Neural cell (in vitro differentiated cells): ENCODE measurements around the gene MRPL53. TPM values are rescaled to one million over a fixed set of nuclear protein-coding genes. Genes with fewer than 3 reads are reported as not detected.

Experiments
- H2AFZ ChIP-seq: fragments of 200-600, 300-800 bp; sonication (generic), shearing (Covaris generic); 2 replicates; pipeline ENCODE4 v1.6.0; 2014; ENCODE audit warnings: low read depth, mild to moderate bottlenecking, antibody characterized with exemption, low read length, moderate library complexity
- H3F3A ChIP-seq: fragments of 200-600 bp; shearing (Covaris generic); 2 replicates; pipeline ENCODE4 v1.6.1; 2016; ENCODE audit warnings: mild to moderate bottlenecking, moderate library complexity, mixed read lengths, antibody characterized with exemption, low read length; ENCODE audit not compliant: insufficient read depth, poor library complexity, severe bottlenecking
- H3K27ac ChIP-seq: fragments of 200-600, 300-800 bp; sonication (generic), shearing (Covaris generic); 2 replicates; pipeline ENCODE4 v1.5.1; 2014; ENCODE audit warnings: mild to moderate bottlenecking, low read length, moderate library complexity
- H3K27me3 ChIP-seq: fragments of 300-800, 200-600 bp; sonication (generic), shearing (Covaris generic); 2 replicates; pipeline ENCODE4 v1.6.0; 2014; ENCODE audit warnings: mild to moderate bottlenecking, low read depth, low read length, moderate library complexity; ENCODE audit not compliant: insufficient read depth
- H3K36me3 ChIP-seq: fragments of 300-800, 200-600 bp; sonication (generic), shearing (Covaris generic); 2 replicates; pipeline ENCODE4 v1.5.1; 2014; ENCODE audit warnings: mild to moderate bottlenecking, antibody characterized with exemption, low read length, moderate library complexity; ENCODE audit not compliant: insufficient read depth
- H3K4me2 ChIP-seq: fragments of 300-800, 200-600 bp; sonication (generic), shearing (Covaris generic); 2 replicates; pipeline ENCODE4 v1.6.0; 2014; ENCODE audit warnings: mild to moderate bottlenecking, low read length
- H3K4me3 ChIP-seq: fragments of 300-800, 200-600 bp; sonication (generic), shearing (Covaris generic); 2 replicates; pipeline ENCODE4 v1.5.1; 2014; ENCODE audit warnings: mild to moderate bottlenecking, low read length, moderate library complexity
- H3K79me2 ChIP-seq: fragments of 200-600 bp; shearing (Covaris generic); replicated peaks from 2 replicates; pipeline ENCODE4 v1.6.0; 2014; ENCODE audit warnings: mild to moderate bottlenecking, low read length, moderate library complexity; ENCODE audit not compliant: insufficient read depth
- H3K9ac ChIP-seq: fragments of 300-800, 200-600 bp; sonication (generic), shearing (Covaris generic); 2 replicates; pipeline ENCODE4 v1.6.1; 2016; ENCODE audit warnings: mild to moderate bottlenecking, low read length, mixed read lengths
- H3K9me2 ChIP-seq: fragments of 200-600 bp; shearing (Covaris generic); 2 replicates; pipeline ENCODE4 v1.6.1; 2016; ENCODE audit warnings: mild to moderate bottlenecking, low read length, mixed read lengths; ENCODE audit not compliant: insufficient read depth
- H3K9me3 ChIP-seq: fragments of 200-600, 300-800 bp; sonication (generic), shearing (Covaris generic); 2 replicates; pipeline ENCODE4 v1.6.1; 2016; ENCODE audit warnings: mild to moderate bottlenecking, mixed run types, low read length, moderate library complexity, mixed read lengths
- H4K20me1 ChIP-seq: fragments of 200-600 bp; shearing (Covaris generic); 2 replicates; pipeline ENCODE4 v1.6.1; 2016; ENCODE audit warnings: mild to moderate bottlenecking, mixed run types; ENCODE audit not compliant: insufficient read depth
- CTCF ChIP-seq: fragments of 450-650 bp; IDR thresholded peaks from 2 replicates; pipeline ENCODE4 v1.5.1; 2014; ENCODE audit warnings: antibody characterized with exemption, mild to moderate bottlenecking, moderate library complexity; ENCODE audit not compliant: poor library complexity, severe bottlenecking
- EP300 ChIP-seq: fragments of 450-650 bp; conservative IDR thresholded peaks from 2 replicates; pipeline ENCODE4 v1.6.1; 2014; ENCODE audit warnings: antibody characterized with exemption, mild to moderate bottlenecking, moderate library complexity; ENCODE audit not compliant: poor library complexity, severe bottlenecking
- EZH2 ChIP-seq: fragments of 200-600, 300-800 bp; shearing (Covaris generic), sonication (generic); IDR thresholded peaks from 2 replicates; pipeline ENCODE4 v1.6.1; 2014; ENCODE audit warnings: antibody characterized with exemption, low read length, borderline replicate concordance, mild to moderate bottlenecking; ENCODE audit not compliant: insufficient read depth, poor library complexity, severe bottlenecking
- MXI1 ChIP-seq: fragments of 450-650 bp; conservative IDR thresholded peaks from 2 replicates; pipeline ENCODE4 v1.6.1; 2014; ENCODE audit warnings: antibody characterized with exemption, mild to moderate bottlenecking; ENCODE audit not compliant: poor library complexity, severe bottlenecking
- POLR2AphosphoS5 ChIP-seq: IDR thresholded peaks from 2 replicates; pipeline ENCODE4 v1.6.1; 2012
- RAD21 ChIP-seq: fragments of 450-650 bp; conservative IDR thresholded peaks from 2 replicates; pipeline ENCODE4 v1.6.1; 2014; ENCODE audit warnings: antibody characterized with exemption, mild to moderate bottlenecking, moderate library complexity
- REST ChIP-seq: IDR thresholded peaks from 2 replicates; pipeline ENCODE4 v1.6.1; 2012; ENCODE audit warnings: borderline replicate concordance
- SMC3 ChIP-seq: fragments of 450-650 bp; conservative IDR thresholded peaks from 2 replicates; pipeline ENCODE4 v1.6.1; 2014; ENCODE audit warnings: antibody characterized with exemption, mild to moderate bottlenecking, moderate library complexity; ENCODE audit not compliant: poor library complexity
- TAF1 ChIP-seq: IDR thresholded peaks from 2 replicates; pipeline ENCODE4 v1.6.1; 2012; ENCODE audit warnings: low read depth
- polyA plus RNA-seq: library from polyadenylated mRNA; depleted of rRNA; stranded (reverse); fragments of >200 nt; gene quantifications from 2 replicates; pipeline ENCODE4 v1.2.3, GENCODE V29; 2014

MRPL53 gene
- polyA plus RNA-seq, 1 donor from 2014 or later, result 28.0 TPM

GRCh38 chr2:74427551-74427950, 44.9 kb downstream of the MRPL53 start:
- Histone ChIP-seq H3K9ac (no peak overlapping the region), H3K27ac (no peak overlapping the region), H3K27me3 (no peaks in the 10 kb centered on the region), H4K20me1 (no peaks in the 10 kb centered on the region), H3K4me3 (no peak overlapping the region), H3K79me2 (no peaks in the 10 kb centered on the region), H3K4me2 (no peak overlapping the region), H2AFZ (no peak overlapping the region), H3K9me3 (no peaks in the 10 kb centered on the region), H3F3A (no peaks in the 10 kb centered on the region), H3K36me3 (no peaks in the 10 kb centered on the region), H3K9me2 (no peaks in the 10 kb centered on the region)
- TF ChIP-seq CTCF (no peak), MXI1 (no peak), REST (no peak), SMC3 (no peak), POLR2AphosphoS5 (no peak), RAD21 (no peak), EP300 (no peak), EZH2 (no peak)

GRCh38 chr2:74426181-74426758, 46.2 kb downstream of the MRPL53 start:
- Histone ChIP-seq H3K79me2 (no peaks in the 10 kb centered on the region), H3K27me3 (no peaks in the 10 kb centered on the region), H3K27ac (no peak overlapping the region), H3K4me3 (no peak overlapping the region), H4K20me1 (no peaks in the 10 kb centered on the region), H3K4me2 (no peak overlapping the region), H3K9ac (no peak overlapping the region), H3K9me2 (no peaks in the 10 kb centered on the region), H3K9me3 (no peaks in the 10 kb centered on the region), H2AFZ (no peak overlapping the region), H3F3A (no peaks in the 10 kb centered on the region), H3K36me3 (no peaks in the 10 kb centered on the region)
- no peak for TF ChIP-seq EP300

DNA sequence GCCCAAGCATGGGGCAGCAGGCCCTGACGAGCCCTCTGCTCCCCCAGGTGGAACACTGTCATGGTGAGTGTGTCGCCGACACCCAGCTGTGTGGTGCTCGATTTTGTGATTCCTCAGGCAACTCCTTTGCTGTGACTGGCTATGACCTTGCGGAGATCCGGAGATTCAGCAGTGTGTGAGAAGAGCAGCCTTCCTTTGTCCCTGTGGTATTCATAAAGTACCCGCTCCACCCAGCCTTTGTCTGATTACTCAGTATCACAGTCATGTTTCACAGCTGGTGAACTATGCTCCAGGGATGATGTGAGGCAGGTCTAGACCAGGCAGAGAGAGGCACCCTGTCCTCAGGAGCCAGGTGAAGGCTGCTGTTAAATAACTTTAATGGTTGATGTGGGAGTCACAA, 47.0 kb downstream of the MRPL53 start:
- H3K36me3 ChIP-seq, result no peaks in the 10 kb centered on the region
- no peak overlapping the region for H3K9ac ChIP-seq
- TF ChIP-seq TAF1, result no peak
- no peak for TF ChIP-seq EP300
- H3K4me2 ChIP-seq, result no peak overlapping the region
- H4K20me1 ChIP-seq, result no peaks in the 10 kb centered on the region
- H3K4me3 ChIP-seq, result no peak overlapping the region
- no peaks in the 10 kb centered on the region for H3F3A ChIP-seq
- H3K79me2 ChIP-seq, result no peaks in the 10 kb centered on the region
- H3K9me2 ChIP-seq, result no peaks in the 10 kb centered on the region
- no peak overlapping the region for H3K27ac ChIP-seq
- no peak overlapping the region for H2AFZ ChIP-seq
- no peaks in the 10 kb centered on the region for H3K9me3 ChIP-seq
- H3K27me3 ChIP-seq, result no peaks in the 10 kb centered on the region
